HG03060 (cell line): ENCODE measurements around the gene TMPRSS3.

Experiments
- ATAC-seq: cut with Tn5 transposase; IDR thresholded peaks from one replicate; pipeline ENCODE4 v1.9.1; 2021; ENCODE audit warnings: low read depth, moderate number of reproducible peaks; ENCODE audit not compliant: unreplicated experiment

TMPRSS3 gene

GRCh38 chr21:42340187-42341050 is 55.4 kb downstream of the TMPRSS3 start:
- ATAC-seq = no peak

GRCh38 chr21:42338729-42339715 is 56.8 kb downstream of the TMPRSS3 start:
- ATAC-seq = no peak

GRCh38 chr21:42337830-42338728 is 57.8 kb downstream of the TMPRSS3 start:
- no peak for ATAC-seq

- no peak for ATAC-seq
These were observed 58.6 kb downstream of the TMPRSS3 start for GRCh38 chr21:42337276-42337675.

- ATAC-seq = no peak
These were observed 59.8 kb downstream of the TMPRSS3 start for GRCh38 chr21:42336054-42336453.

GRCh38 chr21:42332557-42333317 is 63.1 kb downstream of the TMPRSS3 start:
- no peak for ATAC-seq

- ATAC-seq = no peak
These were observed 64.2 kb downstream of the TMPRSS3 start for GRCh38 chr21:42331660-42332059.

GRCh38 chr21:42330380-42331371 is 65.2 kb downstream of the TMPRSS3 start:
- ATAC-seq = no peak

GRCh38 chr21:42324896-42325295 is 71.0 kb downstream of the TMPRSS3 start:
- no peak for ATAC-seq
